B cell (primary cell): ENCODE results near the gene MGST2. TPM values are rescaled to one million over a fixed set of nuclear protein-coding genes. Genes with fewer than 3 reads are reported as not detected.

Source experiments
- ATAC-seq: fragments of 200-7000 bp; cut with Tn5 transposase; one replicate; pipeline ENCODE4 v1.10.0; 2021; ENCODE audit warnings: low read depth, mild to moderate bottlenecking, moderate number of reproducible peaks, moderate library complexity
- CTCF ChIA-PET: fragments of 350-600 bp; sonication (Branson Sonifier 250); formaldehyde crosslinking; loops from one replicate; lab custom pipeline; 2021; ENCODE audit warnings: antibody characterized with exemption, inconsistent platforms; lab: Charles Lee
- POLR2A ChIA-PET: fragments of 350-600 bp; sonication (Branson Sonifier 250); formaldehyde crosslinking; loops from one replicate; lab custom pipeline; 2021; ENCODE audit warnings: antibody characterized with exemption; lab: Charles Lee
- DNase-seq: peaks from one replicate; pipeline ENCODE4 v3.0.0; 2013
- H2AFZ ChIP-seq: 2 replicates; pipeline ENCODE4 v1.6.1; 2012; ENCODE audit warnings: mild to moderate bottlenecking, low read depth, low read length; ENCODE audit not compliant: insufficient read depth, poor library complexity, severe bottlenecking
- H3K27ac ChIP-seq, 2 donors: 1 replicate in 1 of 2; 2 replicates in 1 of 2; pipeline ENCODE4 v1.5.1; 2012 to 2013; ENCODE audit warnings: low read length in 2 of 2, mild to moderate bottlenecking in 2 of 2, moderate library complexity in 1 of 2
- H3K27me3 ChIP-seq, 4 experiments: fragments of 200-600 bp in 1 of 4; sonication (generic) in 1 of 4; replicated peaks in 1 of 4; 1 replicate in 2 of 4; 2 replicates in 2 of 4; pipeline versions ENCODE4 v1.6.1 to v1.7.0; 2013 to 2016; ENCODE audit warnings: low read length in 3 of 4, mild to moderate bottlenecking in 2 of 4, mixed read lengths in 1 of 4, moderate library complexity in 1 of 4; ENCODE audit not compliant: insufficient read depth in 4 of 4, control insufficient read depth in 3 of 4; ENCODE audit errors: control extremely low read depth in 1 of 4
- H3K36me3 ChIP-seq, 2 experiments: replicated peaks in 1 of 2; 1 replicate in 1 of 2; 2 replicates in 1 of 2; pipeline versions ENCODE4 v1.6.1 to v1.7.1; 2013; ENCODE audit warnings: low read length in 1 of 2; ENCODE audit not compliant: insufficient read depth in 2 of 2, control insufficient read depth in 1 of 2; ENCODE audit errors: control extremely low read depth in 1 of 2, extremely low read depth in 1 of 2
- H3K4me1 ChIP-seq, 2 donors: fragments of 200-600 bp in 1 of 2; sonication (generic) in 1 of 2; 1 replicate in 1 of 2; 2 replicates in 1 of 2; pipeline versions ENCODE4 v1.5.1 to v1.6.1; 2013 to 2017; ENCODE audit warnings: low read length in 2 of 2; ENCODE audit not compliant: control insufficient read depth in 2 of 2, insufficient read depth in 2 of 2
- H3K4me2 ChIP-seq: replicated peaks from 2 replicates; pipeline ENCODE3; 2012; ENCODE audit warnings: mild to moderate bottlenecking, low read depth, low read length; ENCODE audit not compliant: poor library complexity, severe bottlenecking
- H3K4me3 ChIP-seq, 5 experiments: fragments of 200-600 bp in 1 of 5; sonication (generic) in 1 of 5; 1 replicate in 3 of 5; 2 replicates in 2 of 5; pipeline versions ENCODE4 v1.5.1 to v1.7.0; 2011 to 2016; ENCODE audit warnings: low read length in 4 of 5, mild to moderate bottlenecking in 4 of 5, low read depth in 2 of 5, control low read depth in 1 of 5, moderate library complexity in 1 of 5; ENCODE audit not compliant: insufficient read depth in 1 of 5; ENCODE audit errors: control extremely low read depth in 1 of 5, extremely low read depth in 1 of 5
- H3K79me2 ChIP-seq: fragments of 200-600 bp; sonication (generic); one replicate; pipeline ENCODE4 v1.6.0; 2016; ENCODE audit warnings: low read length; ENCODE audit not compliant: control insufficient read depth, insufficient read depth
- H3K9ac ChIP-seq: fragments of 200-600 bp; sonication (generic); 2 replicates; pipeline ENCODE4 v1.6.1; 2017; ENCODE audit warnings: mild to moderate bottlenecking, low read length, moderate library complexity
- H3K9me3 ChIP-seq, 3 donors: one replicate each; pipeline versions ENCODE4 v1.6.1 to v1.7.1; 2013; ENCODE audit warnings: low read length in 2 of 3; ENCODE audit not compliant: control insufficient read depth in 2 of 3, insufficient read depth in 1 of 3; ENCODE audit errors: control extremely low read depth in 1 of 3
- H4K20me1 ChIP-seq: 2 replicates; pipeline ENCODE4 v1.6.0; 2012; ENCODE audit warnings: mild to moderate bottlenecking, low read length; ENCODE audit not compliant: insufficient read depth, control insufficient read depth, poor library complexity, severe bottlenecking
- H3K27ac Mint-ChIP-seq: one replicate; pipeline ENCODE4 v1.8.0; 2021; ENCODE audit warnings: mixed read lengths
- H3K27me3 Mint-ChIP-seq: one replicate; pipeline ENCODE4 v1.8.0; 2021; ENCODE audit warnings: mixed read lengths
- H3K4me1 Mint-ChIP-seq: one replicate; pipeline ENCODE4 v1.8.0; 2021; ENCODE audit warnings: mixed read lengths
- H3K4me3 Mint-ChIP-seq: one replicate; pipeline ENCODE4 v1.8.0; 2021; ENCODE audit warnings: mixed read lengths
- H3K9me3 Mint-ChIP-seq: one replicate; pipeline ENCODE4 v1.8.0; 2022; ENCODE audit warnings: mixed read lengths; ENCODE audit not compliant: insufficient read depth
- EZH2 ChIP-seq: IDR thresholded peaks from 2 replicates; pipeline ENCODE4 v1.6.1; 2012; ENCODE audit warnings: borderline replicate concordance, low read depth, mild to moderate bottlenecking, moderate library complexity, low read length; ENCODE audit not compliant: insufficient read depth, poor library complexity, severe bottlenecking
- WGBS: methylation state at CpG from one replicate; pipeline ENCODE4 v1.1.5; 2013; ENCODE audit warnings: missing lambda C conversion rate; ENCODE audit not compliant: insufficient coverage; 5-methylcytosine and 5-hydroxymethylcytosine counted together
- intact Hi-C: fragments of 100-400 bp; cut with micrococcal nuclease; formaldehyde crosslinking; loops from one replicate; pipeline ENCODE4 v1.10.0; 2022
- polyA plus RNA-seq: library from polyadenylated mRNA; depleted of rRNA; stranded (reverse); fragments of >200 nt; gene quantifications from 2 replicates; pipeline ENCODE4 v1.2.3, GENCODE V29; 2012
- total RNA-seq, 2 donors: library from RNA; stranded (reverse); fragments of 120-200 nt in 1 of 2; gene quantifications; 1 replicate in 1 of 2; 2 replicates in 1 of 2; pipeline versions ENCODE4 v1.2.3 to v1.2.4, GENCODE V29; 2013 to 2022
- TF ChIP-seq, protein P1 (sequence below): fragments of 200-600 bp; IDR thresholded peaks from one replicate; pipeline ENCODE4 v1.8.0; 2022; ENCODE audit warnings: antibody characterized with exemption, mild to moderate bottlenecking

The MGST2 gene
- total and polyA plus RNA-seq, 2 donors (not counting 1 experiment from before 2014, with no cell fraction given), result 0.81 to 3.4 TPM

DNA sequence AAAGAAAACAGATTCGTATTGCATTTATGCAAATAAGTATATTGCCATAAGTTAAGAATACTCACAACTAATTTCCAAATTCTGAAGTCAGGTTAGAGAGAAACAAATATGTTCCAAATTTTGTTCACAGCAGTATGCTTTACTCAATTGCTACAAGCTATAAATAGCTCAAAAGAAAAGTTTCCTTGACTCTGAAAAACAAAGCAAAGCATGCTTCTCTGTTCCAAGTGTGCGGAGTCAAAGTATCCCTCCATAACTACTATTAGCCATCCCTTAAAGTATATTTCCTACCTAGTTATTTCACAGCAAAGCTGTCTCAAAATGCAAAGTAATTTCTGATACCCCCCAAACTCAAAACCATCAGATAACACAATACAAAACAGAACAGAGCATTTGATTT is 47.3 kb downstream of the MGST2 start:
- H3K4me1 ChIP-seq, result no peaks in the 10 kb centered on the region
- 86% methylated on average over 1 of the region's 2 CpGs for WGBS
- H3K36me3 ChIP-seq, result peaks cover 0 to 1% of the 10 kb centered on the region in 2 experiments
- Mint-ChIP-seq H3K4me1 (no peaks in the 10 kb centered on the region), H3K9me3 (no peaks in the 10 kb centered on the region), H3K4me3 (no peak overlapping the region), H3K27ac (no peak overlapping the region), H3K27me3 (no peaks in the 10 kb centered on the region)
- POLR2A ChIA-PET, result no interaction called here
- H3K4me2 ChIP-seq, result no peak overlapping the region
- no peak for DNase-seq
- H3K4me3 ChIP-seq, result no peak overlapping the region
- H2AFZ ChIP-seq, result no peak overlapping the region
- ATAC-seq, result no peak
- no peak overlapping the region for H3K9ac ChIP-seq
- intact Hi-C loops, result no loop called here
- CTCF ChIA-PET, result no interaction called here
- H3K27me3 ChIP-seq, result no peaks in the 10 kb centered on the region
- H3K27ac ChIP-seq, result no peak overlapping the region
- no peaks in the 10 kb centered on the region for H3K79me2 ChIP-seq
- no peaks in the 10 kb centered on the region for H4K20me1 ChIP-seq
- H3K9me3 ChIP-seq, result no peaks in the 10 kb centered on the region
- no peak for TF ChIP-seq EZH2
- TF ChIP-seq, protein P1, sequence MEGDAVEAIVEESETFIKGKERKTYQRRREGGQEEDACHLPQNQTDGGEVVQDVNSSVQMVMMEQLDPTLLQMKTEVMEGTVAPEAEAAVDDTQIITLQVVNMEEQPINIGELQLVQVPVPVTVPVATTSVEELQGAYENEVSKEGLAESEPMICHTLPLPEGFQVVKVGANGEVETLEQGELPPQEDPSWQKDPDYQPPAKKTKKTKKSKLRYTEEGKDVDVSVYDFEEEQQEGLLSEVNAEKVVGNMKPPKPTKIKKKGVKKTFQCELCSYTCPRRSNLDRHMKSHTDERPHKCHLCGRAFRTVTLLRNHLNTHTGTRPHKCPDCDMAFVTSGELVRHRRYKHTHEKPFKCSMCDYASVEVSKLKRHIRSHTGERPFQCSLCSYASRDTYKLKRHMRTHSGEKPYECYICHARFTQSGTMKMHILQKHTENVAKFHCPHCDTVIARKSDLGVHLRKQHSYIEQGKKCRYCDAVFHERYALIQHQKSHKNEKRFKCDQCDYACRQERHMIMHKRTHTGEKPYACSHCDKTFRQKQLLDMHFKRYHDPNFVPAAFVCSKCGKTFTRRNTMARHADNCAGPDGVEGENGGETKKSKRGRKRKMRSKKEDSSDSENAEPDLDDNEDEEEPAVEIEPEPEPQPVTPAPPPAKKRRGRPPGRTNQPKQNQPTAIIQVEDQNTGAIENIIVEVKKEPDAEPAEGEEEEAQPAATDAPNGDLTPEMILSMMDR, result no peak

DNA sequence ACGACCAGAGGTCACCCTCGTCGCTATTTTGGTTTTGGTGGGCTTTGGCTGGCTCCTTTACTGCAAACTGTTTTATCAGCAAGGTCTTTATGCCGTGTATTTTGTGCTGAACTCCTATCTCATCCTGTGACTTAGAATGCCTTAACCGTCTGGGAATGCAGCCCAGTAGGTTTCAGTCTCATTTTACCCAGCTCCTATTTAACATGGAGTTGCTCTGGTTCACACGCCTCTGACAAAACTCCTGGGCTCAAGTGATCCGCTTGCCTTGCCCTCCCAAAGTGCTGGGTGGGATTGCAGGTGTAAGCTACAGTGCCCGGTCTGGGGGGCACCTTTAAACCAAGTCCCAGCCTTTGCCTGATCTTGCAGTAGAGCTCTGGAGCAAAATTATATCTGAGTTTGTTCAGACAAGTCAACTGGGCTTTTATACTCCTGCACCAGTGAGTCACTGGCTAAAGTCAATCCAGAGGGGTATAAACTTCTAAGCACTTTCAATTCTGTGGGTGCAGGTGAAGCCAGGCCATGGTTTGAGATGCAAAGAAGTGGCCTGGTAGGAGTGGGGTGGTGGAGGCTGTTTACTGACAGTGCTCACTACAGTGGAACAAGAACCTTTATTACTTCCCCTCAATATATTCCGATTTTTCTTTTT is 50.2 kb downstream of the MGST2 start:
- CTCF ChIA-PET, result no interaction called here
- Histone ChIP-seq H2AFZ (no peak overlapping the region), H3K36me3 (no peaks in the 10 kb centered on the region), H4K20me1 (no peaks in the 10 kb centered on the region), H3K4me3 (no peak overlapping the region), H3K9me3 (no peaks in the 10 kb centered on the region), H3K27ac (no peak overlapping the region), H3K4me2 (no peak overlapping the region), H3K9ac (no peak overlapping the region), H3K4me1 (no peaks in the 10 kb centered on the region), H3K27me3 (no peaks in the 10 kb centered on the region), H3K79me2 (no peaks in the 10 kb centered on the region)
- Mint-ChIP-seq H3K4me1 (no peaks in the 10 kb centered on the region), H3K27ac (no peak overlapping the region), H3K27me3 (no peaks in the 10 kb centered on the region), H3K9me3 (no peaks in the 10 kb centered on the region), H3K4me3 (no peak overlapping the region)
- DNase-seq (no peak), ATAC-seq (no peak)
- WGBS, result 91% methylated on average over 8 of the region's 9 CpGs
- TF ChIP-seq, protein P1, result no peak
- no peak for TF ChIP-seq EZH2
- POLR2A ChIA-PET, result no interaction called here
- intact Hi-C loops, result no loop called here
